SK-N-SH (cell line): ENCODE data around the gene KLF7. TPM values are rescaled to one million over a fixed set of nuclear protein-coding genes. Genes with fewer than 3 reads are reported as not detected.

ENCODE experiments used
- CTCF ChIA-PET: fragments of 300-600, 350-600 bp; formaldehyde crosslinking; extraction: SDS; loops from one replicate; lab custom pipeline; 2021; lab: Yijun Ruan, JAX
- POLR2A ChIA-PET: fragments of 350-600 bp; sonication (Branson Sonifier 250); formaldehyde crosslinking; extraction: SDS; loops from one replicate; lab custom pipeline; 2020; ENCODE audit warnings: antibody characterized with exemption, inconsistent platforms; lab: Yijun Ruan, JAX
- DNase-seq: peaks from one replicate; pipeline ENCODE4 v3.0.0; 2012
- H2AFZ ChIP-seq: fragments of 200-600 bp; sonication (generic); 2 replicates; pipeline ENCODE4 v1.8.1; 2016; ENCODE audit warnings: antibody characterized with exemption, mild to moderate bottlenecking, low read depth
- H3F3A ChIP-seq: fragments of 200-600 bp; sonication (generic); replicated peaks from 2 replicates; pipeline ENCODE3; 2016; ENCODE audit warnings: antibody characterized with exemption, mild to moderate bottlenecking; ENCODE audit not compliant: insufficient read depth
- H3K27ac ChIP-seq, 2 experiments: fragments of 200-500 bp in 1 of 2; fragments of 200-600 bp in 1 of 2; sonication (Bioruptor generic) in 1 of 2; sonication (generic), shearing (Covaris generic) in 1 of 2; 2 replicates each; pipeline versions ENCODE4 v1.5.1 to v1.6.1; 2014 to 2016; ENCODE audit warnings: low read depth in 2 of 2, inconsistent platforms in 1 of 2, low read length in 1 of 2, mild to moderate bottlenecking in 1 of 2, mixed read lengths in 1 of 2
- H3K27me3 ChIP-seq: fragments of 200-600 bp; sonication (generic), shearing (Covaris generic); 2 replicates; pipeline ENCODE4 v1.6.1; 2016; ENCODE audit warnings: mixed run types; ENCODE audit not compliant: insufficient read depth
- H3K36me3 ChIP-seq, 2 experiments: fragments of 200-500 bp in 1 of 2; fragments of 200-600 bp in 1 of 2; sonication (Bioruptor generic) in 1 of 2; sonication (generic) in 1 of 2; replicated peaks in 1 of 2; 2 replicates each; pipeline versions ENCODE3 to v1.5.1; 2014 to 2016; ENCODE audit warnings: low read length in 1 of 2, mild to moderate bottlenecking in 1 of 2; ENCODE audit not compliant: insufficient read depth in 2 of 2, control insufficient read depth in 1 of 2
- H3K4me1 ChIP-seq, 2 experiments: fragments of 200-500 bp in 1 of 2; fragments of 200-600 bp in 1 of 2; sonication (Bioruptor generic) in 1 of 2; sonication (generic), shearing (Covaris generic) in 1 of 2; 2 replicates each; pipeline versions ENCODE4 v1.5.1 to v1.6.1; 2014 to 2016; ENCODE audit warnings: low read depth in 1 of 2, low read length in 1 of 2, mixed run types in 1 of 2; ENCODE audit not compliant: insufficient read depth in 2 of 2, control insufficient read depth in 1 of 2
- H3K4me2 ChIP-seq: fragments of 200-600 bp; sonication (generic), shearing (Covaris generic); 2 replicates; pipeline ENCODE4 v1.6.1; 2017; ENCODE audit warnings: mixed run types
- H3K4me3 ChIP-seq, 2 experiments: fragments of 200-500 bp in 1 of 2; fragments of 200-600 bp in 1 of 2; sonication (Bioruptor generic) in 1 of 2; sonication (generic), shearing (Covaris generic) in 1 of 2; 2 replicates each; pipeline versions ENCODE4 v1.5.1 to v1.8.1; 2014 to 2016; ENCODE audit warnings: low read depth in 2 of 2, inconsistent platforms in 1 of 2, low read length in 1 of 2, mild to moderate bottlenecking in 1 of 2, mixed read lengths in 1 of 2, moderate library complexity in 1 of 2
- H3K79me2 ChIP-seq: fragments of 200-600 bp; sonication (generic); 2 replicates; pipeline ENCODE4 v1.8.1; 2017; ENCODE audit warnings: mild to moderate bottlenecking; ENCODE audit not compliant: insufficient read depth
- H3K9ac ChIP-seq: fragments of 200-600 bp; sonication (generic); 2 replicates; pipeline ENCODE4 v1.6.1; 2017; ENCODE audit warnings: mixed run types
- H3K9me2 ChIP-seq: fragments of 200-600 bp; sonication (generic); 2 replicates; pipeline ENCODE4 v1.6.1; 2017; ENCODE audit warnings: mixed run types
- H3K9me3 ChIP-seq: fragments of 200-600 bp; sonication (generic); 2 replicates; pipeline ENCODE4 v1.6.1; 2017; ENCODE audit warnings: mixed run types, mild to moderate bottlenecking, moderate library complexity
- H4K20me1 ChIP-seq: fragments of 200-600 bp; sonication (generic); 2 replicates; pipeline ENCODE4 v1.6.1; 2017; ENCODE audit warnings: mild to moderate bottlenecking, mixed run types; ENCODE audit not compliant: insufficient read depth
- ELF1 ChIP-seq: IDR thresholded peaks from 2 replicates; pipeline ENCODE4 v1.4.0; 2012
- FOSL2 ChIP-seq: IDR thresholded peaks from 2 replicates; pipeline ENCODE4 v1.4.0; 2012; ENCODE audit warnings: low read depth, mild to moderate bottlenecking, moderate library complexity, borderline replicate concordance
- GABPA ChIP-seq: IDR thresholded peaks from 2 replicates; pipeline ENCODE4 v1.4.0; 2012; ENCODE audit warnings: low read depth, mild to moderate bottlenecking
- JUND ChIP-seq: IDR thresholded peaks from 2 replicates; pipeline ENCODE4 v1.4.0; 2012
- MEF2A ChIP-seq: IDR thresholded peaks from 2 replicates; pipeline ENCODE4 v1.4.0; 2012; ENCODE audit warnings: low read depth, borderline replicate concordance
- MXI1 ChIP-seq: IDR thresholded peaks from 2 replicates; pipeline ENCODE4 v1.6.1; 2012; ENCODE audit warnings: mild to moderate bottlenecking, low read depth, low read length, improper control_type of control experiment
- NFIC ChIP-seq: IDR thresholded peaks from 2 replicates; pipeline ENCODE4 v1.4.0; 2012; ENCODE audit warnings: borderline replicate concordance
- RXRA ChIP-seq: IDR thresholded peaks from 2 replicates; pipeline ENCODE4 v1.4.0; 2012; ENCODE audit warnings: low read depth, mild to moderate bottlenecking, borderline replicate concordance
- SIN3A ChIP-seq: IDR thresholded peaks from 2 replicates; pipeline ENCODE4 v1.6.1; 2012; ENCODE audit warnings: low read depth, mild to moderate bottlenecking, low read length, moderate library complexity, borderline replicate concordance
- SMC3 ChIP-seq: IDR thresholded peaks from 2 replicates; pipeline ENCODE4 v1.6.1; 2012; ENCODE audit warnings: low read depth, low read length, improper control_type of control experiment
- TAF1 ChIP-seq: IDR thresholded peaks from 2 replicates; pipeline ENCODE4 v1.6.1; 2012; ENCODE audit warnings: low read depth, mild to moderate bottlenecking, low read length, moderate library complexity, borderline replicate concordance
- TCF12 ChIP-seq: IDR thresholded peaks from 2 replicates; pipeline ENCODE4 v1.4.0; 2012
- YY1 ChIP-seq: IDR thresholded peaks from 2 replicates; pipeline ENCODE4 v1.4.0; 2012; ENCODE audit warnings: low read depth, mild to moderate bottlenecking
- WGBS: methylation state at CpG from one replicate; pipeline ENCODE4 v1.1.6; 2017; ENCODE audit warnings: low lambda C conversion rate; 5-methylcytosine and 5-hydroxymethylcytosine counted together
- polyA plus RNA-seq, 3 experiments: library from polyadenylated mRNA; depleted of rRNA; stranded (reverse); fragments of >200 nt; gene quantifications; 2 replicates each; pipeline ENCODE4 v1.2.3, GENCODE V29; 2012
- TF ChIP-seq, protein P1 (sequence below): IDR thresholded peaks from 2 replicates; pipeline ENCODE4; 2012
- TF ChIP-seq, protein P2 (sequence below): fragments of 200-600 bp; sonication (generic); IDR thresholded peaks from 2 replicates; pipeline ENCODE4 v1.6.1; 2017; ENCODE audit warnings: antibody characterized with exemption, mild to moderate bottlenecking, moderate library complexity
- TF ChIP-seq, protein P3 (sequence below): fragments of 150-350 bp; IDR thresholded peaks from 2 replicates; pipeline ENCODE4 v1.6.1; 2017; ENCODE audit warnings: antibody characterized with exemption, low read length, low read depth, borderline replicate concordance
- TF ChIP-seq, protein P4 (sequence below): fragments of 150-350 bp; IDR thresholded peaks from 2 replicates; pipeline ENCODE4 v1.6.1; 2016; ENCODE audit warnings: mild to moderate bottlenecking, low read depth, low read length

KLF7 gene
- polyA plus RNA-seq, 1 of the 3 experiments (the other 2 are of a cell fraction), result 7.5 TPM

DNA sequence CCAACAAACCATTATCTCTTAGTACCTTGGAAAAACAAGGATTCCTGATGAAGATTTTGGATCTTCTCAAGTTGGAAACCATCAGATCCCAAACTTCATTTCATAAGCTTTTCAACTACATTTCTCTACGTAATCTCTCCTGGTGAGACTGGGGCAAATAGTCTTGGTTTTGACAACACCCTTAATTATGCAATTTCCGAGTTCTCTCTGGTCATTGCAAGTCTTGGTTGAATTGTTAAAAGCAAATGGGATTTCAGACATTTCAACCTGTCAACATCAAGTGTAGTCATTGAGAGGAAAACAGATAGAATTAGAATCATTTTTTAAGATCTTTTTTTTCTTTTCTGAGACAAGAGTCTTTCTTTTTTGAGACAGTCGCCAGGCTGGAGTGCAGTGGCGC is 26.2 kb downstream of the KLF7 start:
- Histone ChIP-seq H2AFZ (no peak overlapping the region), H3K36me3 (peaks cover 15 to 28% of the 10 kb centered on the region in 2 experiments), H4K20me1 (peaks cover 99% of the 10 kb centered on the region), H3K27me3 (no peaks in the 10 kb centered on the region), H3K79me2 (peaks cover 100% of the 10 kb centered on the region), H3K4me2 (no peak overlapping the region), H3K4me3 (no peak overlapping the region), H3K9me2 (no peaks in the 10 kb centered on the region), H3K27ac (no peak overlapping the region; a peak in 1 of 4 replicates), H3K9me3 (no peaks in the 10 kb centered on the region), H3K9ac (no peak overlapping the region), H3F3A (peaks cover 21% of the 10 kb centered on the region), H3K4me1 (peaks cover 44 to 53% of the 10 kb centered on the region in 2 experiments)
- TF ChIP-seq FOSL2, result no peak
- TF ChIP-seq ELF1, result no peak
- TF ChIP-seq, protein P1, sequence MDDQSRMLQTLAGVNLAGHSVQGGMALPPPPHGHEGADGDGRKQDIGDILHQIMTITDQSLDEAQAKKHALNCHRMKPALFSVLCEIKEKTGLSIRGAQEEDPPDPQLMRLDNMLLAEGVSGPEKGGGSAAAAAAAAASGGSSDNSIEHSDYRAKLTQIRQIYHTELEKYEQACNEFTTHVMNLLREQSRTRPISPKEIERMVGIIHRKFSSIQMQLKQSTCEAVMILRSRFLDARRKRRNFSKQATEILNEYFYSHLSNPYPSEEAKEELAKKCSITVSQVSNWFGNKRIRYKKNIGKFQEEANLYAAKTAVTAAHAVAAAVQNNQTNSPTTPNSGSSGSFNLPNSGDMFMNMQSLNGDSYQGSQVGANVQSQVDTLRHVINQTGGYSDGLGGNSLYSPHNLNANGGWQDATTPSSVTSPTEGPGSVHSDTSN, result no peak
- TF ChIP-seq MEF2A, result no peak
- TF ChIP-seq, protein P2, sequence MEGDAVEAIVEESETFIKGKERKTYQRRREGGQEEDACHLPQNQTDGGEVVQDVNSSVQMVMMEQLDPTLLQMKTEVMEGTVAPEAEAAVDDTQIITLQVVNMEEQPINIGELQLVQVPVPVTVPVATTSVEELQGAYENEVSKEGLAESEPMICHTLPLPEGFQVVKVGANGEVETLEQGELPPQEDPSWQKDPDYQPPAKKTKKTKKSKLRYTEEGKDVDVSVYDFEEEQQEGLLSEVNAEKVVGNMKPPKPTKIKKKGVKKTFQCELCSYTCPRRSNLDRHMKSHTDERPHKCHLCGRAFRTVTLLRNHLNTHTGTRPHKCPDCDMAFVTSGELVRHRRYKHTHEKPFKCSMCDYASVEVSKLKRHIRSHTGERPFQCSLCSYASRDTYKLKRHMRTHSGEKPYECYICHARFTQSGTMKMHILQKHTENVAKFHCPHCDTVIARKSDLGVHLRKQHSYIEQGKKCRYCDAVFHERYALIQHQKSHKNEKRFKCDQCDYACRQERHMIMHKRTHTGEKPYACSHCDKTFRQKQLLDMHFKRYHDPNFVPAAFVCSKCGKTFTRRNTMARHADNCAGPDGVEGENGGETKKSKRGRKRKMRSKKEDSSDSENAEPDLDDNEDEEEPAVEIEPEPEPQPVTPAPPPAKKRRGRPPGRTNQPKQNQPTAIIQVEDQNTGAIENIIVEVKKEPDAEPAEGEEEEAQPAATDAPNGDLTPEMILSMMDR, result no peak
- TF ChIP-seq YY1, result no peak
- no peak for TF ChIP-seq GABPA
- TF ChIP-seq, protein P3, sequence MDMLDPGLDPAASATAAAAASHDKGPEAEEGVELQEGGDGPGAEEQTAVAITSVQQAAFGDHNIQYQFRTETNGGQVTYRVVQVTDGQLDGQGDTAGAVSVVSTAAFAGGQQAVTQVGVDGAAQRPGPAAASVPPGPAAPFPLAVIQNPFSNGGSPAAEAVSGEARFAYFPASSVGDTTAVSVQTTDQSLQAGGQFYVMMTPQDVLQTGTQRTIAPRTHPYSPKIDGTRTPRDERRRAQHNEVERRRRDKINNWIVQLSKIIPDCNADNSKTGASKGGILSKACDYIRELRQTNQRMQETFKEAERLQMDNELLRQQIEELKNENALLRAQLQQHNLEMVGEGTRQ, result no peak
- TF ChIP-seq RXRA, result no peak
- no peak for TF ChIP-seq NFIC
- no peak for TF ChIP-seq SIN3A
- TF ChIP-seq SMC3, result no peak
- TF ChIP-seq TAF1, result no peak
- TF ChIP-seq TCF12, result no peak
- no peak for TF ChIP-seq MXI1
- no peak for TF ChIP-seq JUND
- TF ChIP-seq, protein P4, sequence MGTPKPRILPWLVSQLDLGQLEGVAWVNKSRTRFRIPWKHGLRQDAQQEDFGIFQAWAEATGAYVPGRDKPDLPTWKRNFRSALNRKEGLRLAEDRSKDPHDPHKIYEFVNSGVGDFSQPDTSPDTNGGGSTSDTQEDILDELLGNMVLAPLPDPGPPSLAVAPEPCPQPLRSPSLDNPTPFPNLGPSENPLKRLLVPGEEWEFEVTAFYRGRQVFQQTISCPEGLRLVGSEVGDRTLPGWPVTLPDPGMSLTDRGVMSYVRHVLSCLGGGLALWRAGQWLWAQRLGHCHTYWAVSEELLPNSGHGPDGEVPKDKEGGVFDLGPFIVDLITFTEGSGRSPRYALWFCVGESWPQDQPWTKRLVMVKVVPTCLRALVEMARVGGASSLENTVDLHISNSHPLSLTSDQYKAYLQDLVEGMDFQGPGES, result no peak
- WGBS, result 96% methylated on average over 4 of the region's 4 CpGs
- no peak for DNase-seq
- ChIA-PET POLR2A (no interaction called here), CTCF (interaction anchor here (0.6 to 1.1 kb wide), 3 partner anchors 24 to 83 kb away, joined by 3 read pairs; no protein-coding TSS in a partner anchor)
